SKM-1 treated with dmso at 0.1 percent for 144 hours (cell line): ENCODE data around the gene CAMK1D.

Experiments used
- DNase-seq: peaks from one replicate; lab custom pipeline; 2025; ENCODE audit not compliant: unreplicated experiment; lab: John Stamatoyannopoulos, UW

CAMK1D gene

GRCh38 chr10:12617191-12618175 lies 268.1 kb downstream of the CAMK1D start:
- DNase-seq = no peak

GRCh38 chr10:12622016-12622415 lies 272.7 kb downstream of the CAMK1D start:
- no peak for DNase-seq

GRCh38 chr10:12622691-12623090 lies 273.3 kb downstream of the CAMK1D start:
- DNase-seq = no peak

GRCh38 chr10:12625393-12626023 lies 276.2 kb downstream of the CAMK1D start:
- DNase-seq = no peak

GRCh38 chr10:12628153-12628552 lies 278.8 kb downstream of the CAMK1D start:
- no peak for DNase-seq

- DNase-seq = no peak
Measured at GRCh38 chr10:12628964-12629766, 279.8 kb downstream of the CAMK1D start.

- no peak for DNase-seq
Measured at GRCh38 chr10:12629767-12630165, 280.4 kb downstream of the CAMK1D start.

- DNase-seq = no peak
Measured at GRCh38 chr10:12631216-12631615, 281.9 kb downstream of the CAMK1D start.

- no peak for DNase-seq
Measured at GRCh38 chr10:12631787-12632562, 282.6 kb downstream of the CAMK1D start.

GRCh38 chr10:12633776-12634620 lies 284.7 kb downstream of the CAMK1D start:
- DNase-seq = no peak

- no peak for DNase-seq
Measured at GRCh38 chr10:12634621-12634931, 285.2 kb downstream of the CAMK1D start.

GRCh38 chr10:12635127-12635541 lies 285.8 kb downstream of the CAMK1D start:
- DNase-seq = no peak

- DNase-seq = no peak
Measured at GRCh38 chr10:12636571-12636970, 287.2 kb downstream of the CAMK1D start.

- no peak for DNase-seq
Measured at GRCh38 chr10:12637649-12638048, 288.3 kb downstream of the CAMK1D start.

- DNase-seq = no peak
Measured at GRCh38 chr10:12638103-12638502, 288.8 kb downstream of the CAMK1D start.

- DNase-seq = no peak
Measured at GRCh38 chr10:12638781-12639180, 289.4 kb downstream of the CAMK1D start.

- no peak for DNase-seq
Measured at GRCh38 chr10:12639996-12640944, 290.9 kb downstream of the CAMK1D start.

GRCh38 chr10:12642036-12642435 lies 292.7 kb downstream of the CAMK1D start:
- no peak for DNase-seq

GRCh38 chr10:12643279-12643678 lies 293.9 kb downstream of the CAMK1D start:
- no peak for DNase-seq
